NCI-H2029 treated with DMSO at 0.1 percent for 48 hours (cell line): Measurements from ENCODE around the gene ZNF431.
"Not testable (repeated sequence)": the region's sequence is repeated elsewhere in the genome, so short reads cannot be mapped to it uniquely, and the experiment has no call there.

Experiments used
- DNase-seq: peaks from one replicate; lab custom pipeline; 2025; lab: John Stamatoyannopoulos, UW

The ZNF431 gene

GRCh38 chr19:21147540-21147939, 5.7 kb downstream of the ZNF431 start:
- DNase-seq, result no peak

- DNase-seq, result no peak
Observed at GRCh38 chr19:21148681-21149080, 6.8 kb downstream of the ZNF431 start.

GRCh38 chr19:21149877-21150276, 8.0 kb downstream of the ZNF431 start:
- no peak for DNase-seq

GRCh38 chr19:21151460-21151859, 9.6 kb downstream of the ZNF431 start:
- no peak for DNase-seq

- DNase-seq, result no peak
Observed at GRCh38 chr19:21158523-21159135, 16.8 kb downstream of the ZNF431 start.

GRCh38 chr19:21164541-21164940, 22.7 kb downstream of the ZNF431 start:
- no peak for DNase-seq

- no peak for DNase-seq
Observed at GRCh38 chr19:21166436-21166835, 24.6 kb downstream of the ZNF431 start.

- no peak for DNase-seq
Observed at GRCh38 chr19:21197590-21198295, 55.9 kb downstream of the ZNF431 start.

GRCh38 chr19:21202865-21203494, 61.1 kb downstream of the ZNF431 start:
- DNase-seq, result peak; percentile 64

- no peak for DNase-seq
Observed at GRCh38 chr19:21210037-21210621, 68.3 kb downstream of the ZNF431 start.

- no peak for DNase-seq
Observed at GRCh38 chr19:21221693-21222092, 79.9 kb downstream of the ZNF431 start.

GRCh38 chr19:21229938-21230337, 88.1 kb downstream of the ZNF431 start:
- DNase-seq, result not testable (repeated sequence)

GRCh38 chr19:21233691-21234090, 91.9 kb downstream of the ZNF431 start:
- no peak for DNase-seq

GRCh38 chr19:21236751-21237150, 94.9 kb downstream of the ZNF431 start:
- DNase-seq, result not testable (repeated sequence)

GRCh38 chr19:21238670-21239069, 96.8 kb downstream of the ZNF431 start:
- no peak for DNase-seq
